PFSK-1 (cell line): ENCODE measurements around the gene RAD51B.

Experiments used
- FOXP2 ChIP-seq: optimal IDR thresholded peaks from 2 replicates; pipeline ENCODE3; 2011; ENCODE audit warnings: borderline replicate concordance, control low read depth, inconsistent platforms; ENCODE audit not compliant: insufficient read depth; ENCODE audit errors: extremely low read length, extremely low read depth
- POLR2AphosphoS5 ChIP-seq: IDR thresholded peaks from 2 replicates; pipeline ENCODE4 v1.6.1; 2012; ENCODE audit warnings: low read depth, mild to moderate bottlenecking, control low read depth, low read length, moderate library complexity
- REST ChIP-seq, 2 experiments: IDR thresholded peaks; 2 replicates each; pipeline versions ENCODE4 v1.6.1 to v1.8.0; 2011 to 2012; ENCODE audit warnings: low read depth in 2 of 2, low read length in 2 of 2, control low read depth in 1 of 2, inconsistent platforms in 1 of 2, mild to moderate bottlenecking in 1 of 2, moderate library complexity in 1 of 2; ENCODE audit not compliant: insufficient read depth in 1 of 2
- SIN3A ChIP-seq: IDR thresholded peaks from 2 replicates; pipeline ENCODE4 v1.6.1; 2012; ENCODE audit warnings: mild to moderate bottlenecking, low read length, moderate library complexity, borderline replicate concordance; ENCODE audit not compliant: insufficient read depth
- TAF1 ChIP-seq: IDR thresholded peaks from 2 replicates; pipeline ENCODE4 v1.6.1; 2012; ENCODE audit warnings: low read length, control low read depth, borderline replicate concordance; ENCODE audit not compliant: insufficient read depth

Gene RAD51B

DNA sequence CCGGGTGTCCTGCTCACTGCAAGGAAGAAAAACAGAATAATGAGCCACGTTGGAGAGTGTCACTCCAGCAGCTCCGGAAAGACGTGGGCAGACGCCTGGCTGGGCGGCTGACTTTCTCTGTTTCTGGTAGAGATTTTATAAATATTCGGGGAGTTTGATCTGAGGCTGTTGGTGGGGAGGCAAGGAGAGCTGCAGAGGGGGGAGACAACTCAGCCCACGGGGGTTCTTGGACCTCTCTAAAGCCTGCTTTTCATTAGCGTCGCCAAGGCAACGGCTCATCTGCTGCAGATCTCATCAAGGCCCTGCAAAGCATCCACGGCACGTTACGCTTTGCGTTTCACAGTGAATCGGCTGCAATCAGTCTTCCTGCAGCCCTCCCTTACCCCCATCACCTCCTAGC is 766.1 kb downstream of the RAD51B start:
- TF ChIP-seq SIN3A (no peak), REST (IDR thresholded peaks at IDR 0.05; ENCODE audit: insufficient read depth in 1 of 2, low read depth in 2 of 2, low read length in 2 of 2) (no peak), POLR2AphosphoS5 (no peak), FOXP2 (no peak), TAF1 (no peak)

DNA sequence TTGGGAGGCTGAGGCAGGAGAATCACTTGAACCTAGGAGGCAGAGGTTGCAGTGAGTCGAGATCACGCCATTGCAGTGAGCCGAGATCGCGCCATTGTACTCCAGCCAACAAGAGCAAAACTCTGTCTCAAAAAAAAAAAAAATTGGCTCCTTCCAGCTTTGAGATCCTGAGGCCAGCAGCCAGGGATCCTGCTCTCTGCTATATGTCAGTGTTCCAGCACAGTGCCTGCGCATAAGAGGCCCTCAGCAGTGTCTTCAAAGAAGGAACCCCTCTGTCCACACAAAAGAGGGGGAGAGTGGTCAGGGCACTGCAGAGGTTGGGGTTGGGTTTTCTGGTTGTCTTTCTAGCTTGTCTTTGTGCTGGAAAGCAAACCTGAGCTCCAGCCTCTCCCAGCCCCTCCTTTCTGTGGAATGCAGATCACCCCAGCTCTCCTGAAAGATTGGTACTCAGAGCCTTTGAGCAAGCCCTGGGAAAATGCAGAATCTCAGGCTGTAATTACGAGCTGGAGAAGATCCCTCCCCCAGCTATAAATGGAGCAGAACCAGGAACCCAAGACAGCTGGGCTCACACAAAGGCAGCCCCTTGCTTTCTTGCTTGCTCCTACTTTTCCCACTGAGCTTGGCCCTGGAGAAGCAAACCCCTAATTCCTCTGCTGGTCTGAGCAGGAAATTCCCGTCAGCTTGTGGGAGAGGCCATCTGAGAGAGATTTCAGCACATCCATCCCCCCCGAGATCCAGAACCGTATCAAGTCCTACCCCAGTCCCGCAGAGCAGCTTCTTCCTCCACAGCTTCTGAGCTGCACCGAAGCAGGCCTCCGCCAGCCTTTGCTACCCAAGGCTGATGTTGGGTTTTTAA is 767.5 kb downstream of the RAD51B start:
- TF ChIP-seq POLR2AphosphoS5, result no peak

DNA sequence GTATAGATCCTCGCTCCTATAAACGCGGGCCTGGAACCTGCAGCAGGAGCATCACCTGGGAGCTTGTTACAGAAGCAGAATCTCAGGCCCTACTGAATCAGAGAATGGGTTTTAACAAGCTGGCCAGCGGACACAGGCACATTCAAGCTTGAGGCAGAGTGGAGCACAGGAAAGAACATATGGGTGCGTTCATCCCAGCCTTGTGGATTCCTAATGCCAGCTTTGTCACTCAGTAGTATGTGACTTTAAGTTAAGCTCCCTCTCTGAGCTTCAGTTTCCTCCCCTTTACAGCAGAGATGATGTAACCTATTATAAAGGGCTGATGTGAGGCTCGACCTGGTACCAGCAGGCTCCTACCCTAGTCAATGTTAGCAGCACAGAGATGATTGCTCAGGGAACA is 768.4 kb downstream of the RAD51B start:
- TF ChIP-seq POLR2AphosphoS5, result no peak
- no peak for TF ChIP-seq REST (IDR thresholded peaks at IDR 0.05; ENCODE audit: insufficient read depth in 1 of 2, low read depth in 2 of 2, low read length in 2 of 2)
- no peak for TF ChIP-seq FOXP2
- no peak for TF ChIP-seq SIN3A
- TF ChIP-seq TAF1, result no peak

- TF ChIP-seq POLR2AphosphoS5, result no peak
- no peak for TF ChIP-seq TAF1
- no peak for TF ChIP-seq SIN3A
- no peak for TF ChIP-seq REST (IDR thresholded peaks at IDR 0.05; ENCODE audit: insufficient read depth in 1 of 2, low read depth in 2 of 2, low read length in 2 of 2)
These were observed 770.0 kb downstream of the RAD51B start for GRCh38 chr14:68589447-68590200.

DNA sequence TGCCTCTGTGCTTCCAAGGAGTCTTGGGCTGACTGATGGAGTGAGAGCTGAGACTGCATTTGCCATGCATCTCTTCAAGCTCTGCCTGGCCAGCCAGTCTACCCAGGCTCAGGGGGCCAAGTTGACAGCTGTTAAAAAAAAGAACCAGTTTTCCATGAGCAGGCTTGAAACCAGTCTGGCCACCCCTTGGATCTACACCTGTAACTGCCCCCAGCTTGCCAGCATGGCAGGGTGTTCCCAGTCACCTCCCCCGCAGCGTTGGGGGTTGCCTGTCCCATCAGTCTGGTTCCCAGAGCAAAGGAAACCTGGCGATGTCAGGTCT is 770.6 kb downstream of the RAD51B start:
- TF ChIP-seq POLR2AphosphoS5 (no peak), FOXP2 (no peak), SIN3A (no peak), TAF1 (no peak)

DNA sequence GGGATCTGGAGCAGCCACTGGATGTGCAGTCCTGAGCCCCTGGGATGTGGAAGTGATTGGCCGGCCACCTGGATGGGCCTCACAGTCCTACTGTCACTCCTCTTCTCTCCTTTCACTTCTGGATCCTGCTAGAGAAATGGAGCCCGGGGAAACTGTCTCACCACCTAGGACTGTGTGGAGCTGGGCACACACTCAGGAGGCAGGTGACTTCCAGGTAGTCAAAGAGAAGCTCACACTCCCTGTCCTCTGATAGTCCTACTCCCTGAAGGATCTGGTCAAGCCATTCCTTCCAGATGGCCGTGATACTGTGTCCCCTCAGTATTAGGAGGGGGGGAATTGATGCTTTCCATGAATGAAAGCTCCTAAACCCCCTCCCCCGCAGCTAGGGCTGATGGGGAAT is 772.2 kb downstream of the RAD51B start:
- no peak for TF ChIP-seq SIN3A
- no peak for TF ChIP-seq TAF1
